ENCODE data around the gene MARCHF2.
A peak's percentile ranks its signal among the peaks of the same experiment; 100 is the strongest.

The MARCHF2 gene

DNA sequence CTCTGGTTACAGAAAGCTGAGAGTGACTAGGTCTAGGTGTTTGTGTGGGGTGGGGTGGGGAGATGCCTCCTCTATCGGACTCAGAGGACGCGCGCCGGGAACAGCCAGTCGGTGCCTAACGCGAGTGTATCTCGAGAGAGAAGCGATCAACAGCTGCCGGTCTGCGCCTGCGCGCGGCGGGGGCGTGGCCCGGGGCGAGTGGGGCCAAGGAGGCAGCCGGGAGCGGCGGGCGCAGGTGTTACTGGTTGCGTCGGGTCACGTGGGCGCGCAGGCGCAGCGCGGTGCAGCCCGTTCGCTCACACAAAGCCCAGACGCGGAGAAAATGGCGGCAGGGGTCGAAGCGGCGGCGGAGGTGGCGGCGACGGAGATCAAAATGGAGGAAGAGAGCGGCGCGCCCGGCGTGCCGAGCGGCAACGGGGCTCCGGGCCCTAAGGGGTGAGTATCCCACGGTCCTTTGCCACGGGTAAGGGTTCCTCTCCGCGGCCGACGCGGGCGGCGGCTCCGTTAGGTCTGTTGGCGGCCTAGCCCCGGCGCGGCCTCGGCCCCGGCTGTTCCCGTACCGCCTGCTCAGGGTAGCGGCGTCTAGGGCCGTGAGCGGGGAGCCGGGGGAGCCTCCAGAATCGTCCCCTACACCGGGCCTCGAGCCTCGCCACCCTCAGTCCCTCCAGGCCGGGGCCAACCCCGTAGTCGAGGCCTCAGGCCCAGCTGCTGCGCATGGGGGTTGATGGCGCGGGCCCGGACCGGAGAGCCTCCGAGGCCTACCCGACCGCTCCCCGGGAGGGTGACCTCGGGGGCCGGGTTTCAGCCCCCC, 31.8 kb downstream of the MARCHF2 start, which contains the start of gene HNRNPM (continued):
- TF ChIP-seq, protein P1, sequence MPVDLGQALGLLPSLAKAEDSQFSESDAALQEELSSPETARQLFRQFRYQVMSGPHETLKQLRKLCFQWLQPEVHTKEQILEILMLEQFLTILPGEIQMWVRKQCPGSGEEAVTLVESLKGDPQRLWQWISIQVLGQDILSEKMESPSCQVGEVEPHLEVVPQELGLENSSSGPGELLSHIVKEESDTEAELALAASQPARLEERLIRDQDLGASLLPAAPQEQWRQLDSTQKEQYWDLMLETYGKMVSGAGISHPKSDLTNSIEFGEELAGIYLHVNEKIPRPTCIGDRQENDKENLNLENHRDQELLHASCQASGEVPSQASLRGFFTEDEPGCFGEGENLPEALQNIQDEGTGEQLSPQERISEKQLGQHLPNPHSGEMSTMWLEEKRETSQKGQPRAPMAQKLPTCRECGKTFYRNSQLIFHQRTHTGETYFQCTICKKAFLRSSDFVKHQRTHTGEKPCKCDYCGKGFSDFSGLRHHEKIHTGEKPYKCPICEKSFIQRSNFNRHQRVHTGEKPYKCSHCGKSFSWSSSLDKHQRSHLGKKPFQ (tag by site-specific recombination; IDR thresholded peaks at IDR 0.05), result no peak
- TF ChIP-seq GFI1B (tag by site-specific recombination; IDR thresholded peaks at IDR 0.05) (no peak), ZNF664 (tag by site-specific recombination; IDR thresholded peaks at IDR 0.05) (no peak), MEIS1 (CRISPR knock-in tag; IDR thresholded peaks at IDR 0.05; ENCODE audit: borderline replicate concordance) (no peak), ZEB2 (tag by site-specific recombination; IDR thresholded peaks at IDR 0.05) (peak; percentile 65), EGR2 (tag by site-specific recombination; IDR thresholded peaks at IDR 0.05; ENCODE audit: low read depth) (no peak), MYNN (tag by site-specific recombination; IDR thresholded peaks at IDR 0.05; ENCODE audit: borderline replicate concordance) (no peak), OVOL3 (tag by site-specific recombination; IDR thresholded peaks at IDR 0.05) (peak; percentile 84; the same call in 1 of the 2 replicates), ZNF629 (tag by site-specific recombination; IDR thresholded peaks at IDR 0.05) (no peak), ZNF248 (tag by site-specific recombination; IDR thresholded peaks at IDR 0.05) (no peak), SCRT1 (tag by site-specific recombination; IDR thresholded peaks at IDR 0.05; ENCODE audit: borderline replicate concordance) (no peak), SP2 (tag by site-specific recombination; IDR thresholded peaks at IDR 0.05) (peak; percentile 44), ZNF146 (tag by site-specific recombination; IDR thresholded peaks at IDR 0.05) (0 out of 2 replicates have a peak, but pooled peaks have one; percentile 20), HOXC10 (CRISPR knock-in tag; IDR thresholded peaks at IDR 0.05) (no peak; the same call in 1 of the 2 replicates), ZNF266 (tag by site-specific recombination; IDR thresholded peaks at IDR 0.05; ENCODE audit: low read depth) (0 out of 2 replicates have a peak, but pooled peaks have one; percentile 4), ZNF404 (tag by site-specific recombination; IDR thresholded peaks at IDR 0.05) (no peak), ZNF571 (tag by site-specific recombination; IDR thresholded peaks at IDR 0.05) (no peak)
- TF ChIP-seq, protein P2, sequence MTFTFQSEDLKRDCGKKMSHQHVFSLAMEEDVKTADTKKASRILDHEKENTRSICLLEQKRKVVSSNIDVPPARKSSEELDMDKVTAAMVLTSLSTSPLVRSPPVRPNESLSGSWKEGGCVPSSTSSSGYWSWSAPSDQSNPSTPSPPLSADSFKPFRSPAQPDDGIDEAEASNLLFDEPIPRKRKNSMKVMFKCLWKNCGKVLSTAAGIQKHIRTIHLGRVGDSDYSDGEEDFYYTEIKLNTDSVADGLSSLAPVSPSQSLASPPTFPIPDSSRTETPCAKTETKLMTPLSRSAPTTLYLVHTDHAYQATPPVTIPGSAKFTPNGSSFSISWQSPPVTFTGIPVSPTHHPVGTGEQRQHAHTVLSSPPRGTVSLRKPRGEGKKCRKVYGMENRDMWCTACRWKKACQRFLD (tag by site-specific recombination; IDR thresholded peaks at IDR 0.05), result peak; percentile 3; the same call in 1 of the 2 replicates
- TF ChIP-seq, protein P3, sequence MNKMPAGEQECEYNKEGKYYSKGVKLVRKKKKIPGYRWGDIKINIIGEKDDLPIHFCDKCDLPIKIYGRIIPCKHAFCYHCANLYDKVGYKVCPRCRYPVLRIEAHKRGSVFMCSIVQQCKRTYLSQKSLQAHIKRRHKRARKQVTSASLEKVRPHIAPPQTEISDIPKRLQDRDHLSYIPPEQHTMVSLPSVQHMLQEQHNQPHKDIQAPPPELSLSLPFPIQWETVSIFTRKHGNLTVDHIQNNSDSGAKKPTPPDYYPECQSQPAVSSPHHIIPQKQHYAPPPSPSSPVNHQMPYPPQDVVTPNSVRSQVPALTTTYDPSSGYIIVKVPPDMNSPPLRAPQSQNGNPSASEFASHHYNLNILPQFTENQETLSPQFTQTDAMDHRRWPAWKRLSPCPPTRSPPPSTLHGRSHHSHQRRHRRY (tag by site-specific recombination; IDR thresholded peaks at IDR 0.05), result no peak; the same call in 1 of the 2 replicates
- TF ChIP-seq, protein P4, sequence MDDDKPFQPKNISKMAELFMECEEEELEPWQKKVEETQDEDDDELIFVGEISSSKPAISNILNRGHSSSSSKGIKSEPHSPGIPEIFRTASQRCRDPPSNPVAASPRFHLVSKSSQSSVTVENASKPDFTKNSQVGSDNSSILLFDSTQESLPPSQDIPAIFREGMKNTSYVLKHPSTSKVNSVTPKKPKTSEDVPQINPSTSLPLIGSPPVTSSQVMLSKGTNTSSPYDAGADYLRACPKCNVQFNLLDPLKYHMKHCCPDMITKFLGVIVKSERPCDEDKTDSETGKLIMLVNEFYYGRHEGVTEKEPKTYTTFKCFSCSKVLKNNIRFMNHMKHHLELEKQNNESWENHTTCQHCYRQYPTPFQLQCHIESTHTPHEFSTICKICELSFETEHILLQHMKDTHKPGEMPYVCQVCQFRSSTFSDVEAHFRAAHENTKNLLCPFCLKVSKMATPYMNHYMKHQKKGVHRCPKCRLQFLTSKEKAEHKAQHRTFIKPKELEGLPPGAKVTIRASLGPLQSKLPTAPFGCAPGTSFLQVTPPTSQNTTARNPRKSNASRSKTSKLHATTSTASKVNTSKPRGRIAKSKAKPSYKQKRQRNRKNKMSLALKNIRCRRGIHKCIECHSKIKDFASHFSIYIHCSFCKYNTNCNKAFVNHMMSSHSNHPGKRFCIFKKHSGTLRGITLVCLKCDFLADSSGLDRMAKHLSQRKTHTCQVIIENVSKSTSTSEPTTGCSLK (tag by site-specific recombination; IDR thresholded peaks at IDR 0.05), result no peak
- TF ChIP-seq, protein P5, sequence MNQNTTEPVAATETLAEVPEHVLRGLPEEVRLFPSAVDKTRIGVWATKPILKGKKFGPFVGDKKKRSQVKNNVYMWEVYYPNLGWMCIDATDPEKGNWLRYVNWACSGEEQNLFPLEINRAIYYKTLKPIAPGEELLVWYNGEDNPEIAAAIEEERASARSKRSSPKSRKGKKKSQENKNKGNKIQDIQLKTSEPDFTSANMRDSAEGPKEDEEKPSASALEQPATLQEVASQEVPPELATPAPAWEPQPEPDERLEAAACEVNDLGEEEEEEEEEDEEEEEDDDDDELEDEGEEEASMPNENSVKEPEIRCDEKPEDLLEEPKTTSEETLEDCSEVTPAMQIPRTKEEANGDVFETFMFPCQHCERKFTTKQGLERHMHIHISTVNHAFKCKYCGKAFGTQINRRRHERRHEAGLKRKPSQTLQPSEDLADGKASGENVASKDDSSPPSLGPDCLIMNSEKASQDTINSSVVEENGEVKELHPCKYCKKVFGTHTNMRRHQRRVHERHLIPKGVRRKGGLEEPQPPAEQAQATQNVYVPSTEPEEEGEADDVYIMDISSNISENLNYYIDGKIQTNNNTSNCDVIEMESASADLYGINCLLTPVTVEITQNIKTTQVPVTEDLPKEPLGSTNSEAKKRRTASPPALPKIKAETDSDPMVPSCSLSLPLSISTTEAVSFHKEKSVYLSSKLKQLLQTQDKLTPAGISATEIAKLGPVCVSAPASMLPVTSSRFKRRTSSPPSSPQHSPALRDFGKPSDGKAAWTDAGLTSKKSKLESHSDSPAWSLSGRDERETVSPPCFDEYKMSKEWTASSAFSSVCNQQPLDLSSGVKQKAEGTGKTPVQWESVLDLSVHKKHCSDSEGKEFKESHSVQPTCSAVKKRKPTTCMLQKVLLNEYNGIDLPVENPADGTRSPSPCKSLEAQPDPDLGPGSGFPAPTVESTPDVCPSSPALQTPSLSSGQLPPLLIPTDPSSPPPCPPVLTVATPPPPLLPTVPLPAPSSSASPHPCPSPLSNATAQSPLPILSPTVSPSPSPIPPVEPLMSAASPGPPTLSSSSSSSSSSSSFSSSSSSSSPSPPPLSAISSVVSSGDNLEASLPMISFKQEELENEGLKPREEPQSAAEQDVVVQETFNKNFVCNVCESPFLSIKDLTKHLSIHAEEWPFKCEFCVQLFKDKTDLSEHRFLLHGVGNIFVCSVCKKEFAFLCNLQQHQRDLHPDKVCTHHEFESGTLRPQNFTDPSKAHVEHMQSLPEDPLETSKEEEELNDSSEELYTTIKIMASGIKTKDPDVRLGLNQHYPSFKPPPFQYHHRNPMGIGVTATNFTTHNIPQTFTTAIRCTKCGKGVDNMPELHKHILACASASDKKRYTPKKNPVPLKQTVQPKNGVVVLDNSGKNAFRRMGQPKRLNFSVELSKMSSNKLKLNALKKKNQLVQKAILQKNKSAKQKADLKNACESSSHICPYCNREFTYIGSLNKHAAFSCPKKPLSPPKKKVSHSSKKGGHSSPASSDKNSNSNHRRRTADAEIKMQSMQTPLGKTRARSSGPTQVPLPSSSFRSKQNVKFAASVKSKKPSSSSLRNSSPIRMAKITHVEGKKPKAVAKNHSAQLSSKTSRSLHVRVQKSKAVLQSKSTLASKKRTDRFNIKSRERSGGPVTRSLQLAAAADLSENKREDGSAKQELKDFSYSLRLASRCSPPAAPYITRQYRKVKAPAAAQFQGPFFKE (tag by site-specific recombination; IDR thresholded peaks at IDR 0.05; ENCODE audit: borderline replicate concordance), result no peak
- TF ChIP-seq, protein P6, sequence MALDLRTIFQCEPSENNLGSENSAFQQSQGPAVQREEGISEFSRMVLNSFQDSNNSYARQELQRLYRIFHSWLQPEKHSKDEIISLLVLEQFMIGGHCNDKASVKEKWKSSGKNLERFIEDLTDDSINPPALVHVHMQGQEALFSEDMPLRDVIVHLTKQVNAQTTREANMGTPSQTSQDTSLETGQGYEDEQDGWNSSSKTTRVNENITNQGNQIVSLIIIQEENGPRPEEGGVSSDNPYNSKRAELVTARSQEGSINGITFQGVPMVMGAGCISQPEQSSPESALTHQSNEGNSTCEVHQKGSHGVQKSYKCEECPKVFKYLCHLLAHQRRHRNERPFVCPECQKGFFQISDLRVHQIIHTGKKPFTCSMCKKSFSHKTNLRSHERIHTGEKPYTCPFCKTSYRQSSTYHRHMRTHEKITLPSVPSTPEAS (tag by site-specific recombination; IDR thresholded peaks at IDR 0.05), result 0 out of 2 replicates have a peak, but pooled peaks have one; percentile 9
- TF ChIP-seq, protein P7, sequence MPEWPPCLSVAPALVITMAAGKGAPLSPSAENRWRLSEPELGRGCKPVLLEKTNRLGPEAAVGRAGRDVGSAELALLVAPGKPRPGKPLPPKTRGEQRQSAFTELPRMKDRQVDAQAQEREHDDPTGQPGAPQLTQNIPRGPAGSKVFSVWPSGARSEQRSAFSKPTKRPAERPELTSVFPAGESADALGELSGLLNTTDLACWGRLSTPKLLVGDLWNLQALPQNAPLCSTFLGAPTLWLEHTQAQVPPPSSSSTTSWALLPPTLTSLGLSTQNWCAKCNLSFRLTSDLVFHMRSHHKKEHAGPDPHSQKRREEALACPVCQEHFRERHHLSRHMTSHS (tag by site-specific recombination; IDR thresholded peaks at IDR 0.05), result no peak
